KMS-11 (cell line): ENCODE results near the gene C4orf36.

ENCODE experiments used
- H2AFZ ChIP-seq: fragments of 200-600 bp; sonication (generic); 2 replicates; pipeline ENCODE4 v1.6.1; 2016; ENCODE audit warnings: antibody characterized with exemption, mixed run types, low read depth
- H3K27ac ChIP-seq: fragments of 200-600 bp; sonication (generic); 2 replicates; pipeline ENCODE4 v1.6.1; 2016; ENCODE audit warnings: mild to moderate bottlenecking, mixed run types
- H3K27me3 ChIP-seq: fragments of 200-600 bp; sonication (generic); 2 replicates; pipeline ENCODE4 v1.6.1; 2017; ENCODE audit warnings: mild to moderate bottlenecking, low read depth, mixed run types, moderate library complexity; ENCODE audit not compliant: insufficient read depth
- H3K36me3 ChIP-seq: fragments of 200-600 bp; sonication (generic); 2 replicates; pipeline ENCODE4 v1.6.1; 2017; ENCODE audit warnings: mild to moderate bottlenecking, mixed run types; ENCODE audit not compliant: insufficient read depth
- H3K4me1 ChIP-seq: fragments of 200-600 bp; sonication (generic); 2 replicates; pipeline ENCODE4 v1.6.1; 2016; ENCODE audit warnings: mild to moderate bottlenecking, low read depth, mixed run types; ENCODE audit not compliant: poor library complexity, severe bottlenecking
- H3K4me2 ChIP-seq: fragments of 200-600 bp; sonication (generic); 2 replicates; pipeline ENCODE4 v1.7.0; 2016; ENCODE audit warnings: mild to moderate bottlenecking, mixed run types
- H3K4me3 ChIP-seq: fragments of 200-600 bp; sonication (generic); IDR thresholded peaks from 2 replicates; pipeline ENCODE4 v1.6.1; 2017; ENCODE audit warnings: low read depth, low read length, mixed read lengths; ENCODE audit not compliant: insufficient read depth
- H3K79me2 ChIP-seq: fragments of 200-600 bp; sonication (generic); 2 replicates; pipeline ENCODE4 v1.6.1; 2016; ENCODE audit warnings: low read depth, mixed run types; ENCODE audit not compliant: insufficient read depth
- H3K9ac ChIP-seq: fragments of 200-600 bp; sonication (generic); 2 replicates; pipeline ENCODE4 v1.6.1; 2016; ENCODE audit warnings: mild to moderate bottlenecking, mixed run types
- H4K20me1 ChIP-seq: fragments of 200-600 bp; sonication (generic); 2 replicates; pipeline ENCODE4 v1.6.1; 2016; ENCODE audit warnings: mild to moderate bottlenecking, mixed run types; ENCODE audit not compliant: insufficient read depth
- CTCF ChIP-seq: fragments of 200-600 bp; sonication (generic); conservative IDR thresholded peaks from 2 replicates; pipeline ENCODE4 v1.6.1; 2017; ENCODE audit warnings: low read depth, mild to moderate bottlenecking, antibody characterized with exemption, low read length, moderate library complexity, mixed read lengths

Gene C4orf36

GRCh38 chr4:86916392-86916791 is 24.2 kb upstream of the C4orf36 start:
- Histone ChIP-seq H3K79me2 (no peaks in the 10 kb centered on the region), H3K36me3 (no peaks in the 10 kb centered on the region), H4K20me1 (no peaks in the 10 kb centered on the region), H2AFZ (no peak overlapping the region), H3K4me3 (no peak overlapping the region), H3K27ac (no peak overlapping the region), H3K4me2 (no peak overlapping the region), H3K27me3 (no peaks in the 10 kb centered on the region), H3K9ac (no peak overlapping the region), H3K4me1 (peaks cover 35% of the 10 kb centered on the region)
- no peak for TF ChIP-seq CTCF

- no peaks in the 10 kb centered on the region for H3K27me3 ChIP-seq
- H3K9ac ChIP-seq = peak overlapping the region; percentile 39; the same call in 1 of the 2 replicates
- peak overlapping the region; percentile 87 for H3K27ac ChIP-seq
- no peaks in the 10 kb centered on the region for H3K79me2 ChIP-seq
- no peak for TF ChIP-seq CTCF
- no peak overlapping the region for H3K4me3 ChIP-seq
- no peaks in the 10 kb centered on the region for H4K20me1 ChIP-seq
- H3K36me3 ChIP-seq = no peaks in the 10 kb centered on the region
- H3K4me2 ChIP-seq = peak overlapping the region; percentile 75
- peak overlapping the region; percentile 20; the same call in 1 of the 2 replicates for H2AFZ ChIP-seq
- H3K4me1 ChIP-seq = peaks cover 63% of the 10 kb centered on the region
Measured at GRCh38 chr4:86910820-86911684, 18.8 kb upstream of the C4orf36 start.

- Histone ChIP-seq H3K9ac (no peak overlapping the region), H3K4me3 (no peak overlapping the region), H3K36me3 (no peaks in the 10 kb centered on the region), H3K27me3 (no peaks in the 10 kb centered on the region), H2AFZ (no peak overlapping the region), H3K4me1 (peaks cover 68% of the 10 kb centered on the region), H3K4me2 (peak overlapping the region; percentile 75), H3K27ac (peak overlapping the region; percentile 87), H3K79me2 (no peaks in the 10 kb centered on the region), H4K20me1 (no peaks in the 10 kb centered on the region)
- no peak for TF ChIP-seq CTCF
Measured at GRCh38 chr4:86910369-86910768, 18.1 kb upstream of the C4orf36 start.

GRCh38 chr4:86909546-86910295 is 17.5 kb upstream of the C4orf36 start:
- Histone ChIP-seq H3K4me2 (peak overlapping the region; percentile 75; the same call in 1 of the 2 replicates), H3K27ac (peak overlapping the region; percentile 87; the same call in 1 of the 2 replicates), H3K36me3 (no peaks in the 10 kb centered on the region), H3K4me1 (peaks cover 71% of the 10 kb centered on the region), H3K4me3 (no peak overlapping the region), H3K9ac (no peak overlapping the region), H3K79me2 (no peaks in the 10 kb centered on the region), H2AFZ (no peak overlapping the region; the same call in 1 of the 2 replicates), H4K20me1 (no peaks in the 10 kb centered on the region), H3K27me3 (no peaks in the 10 kb centered on the region)
- TF ChIP-seq CTCF = no peak
